Hematopoietic multipotent progenitor cell treated with erythropoietin and hydrocortisone succinate and interleukin-3 and kit ligand, for 17 days (in vitro differentiated cells): Measurements from ENCODE around the gene SPAG16.

ENCODE experiments used
- DNase-seq: peaks from one replicate; pipeline ENCODE4 v3.0.0-alpha.2; 2015; ENCODE audit warnings: low spot score

The SPAG16 gene

DNA sequence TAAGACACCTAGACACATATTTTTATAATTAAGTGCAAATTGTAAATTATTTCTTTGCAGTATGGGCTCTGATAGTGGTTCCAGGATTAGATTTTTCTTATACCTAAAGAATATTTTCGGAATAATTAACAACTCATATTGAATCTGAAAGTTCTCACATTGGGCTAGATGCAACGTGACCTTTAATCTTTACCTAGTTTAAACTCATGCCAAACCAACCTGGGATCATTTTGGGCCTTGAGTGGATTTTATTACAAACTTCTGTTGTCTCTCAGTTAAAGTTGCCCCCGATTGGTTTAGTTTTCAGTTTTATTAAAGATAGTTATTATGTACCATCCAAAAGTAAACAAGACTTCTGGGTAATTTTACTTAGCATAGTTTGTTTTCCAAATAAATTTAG, 896.4 kb downstream of the SPAG16 start:
- no peak for DNase-seq

DNA sequence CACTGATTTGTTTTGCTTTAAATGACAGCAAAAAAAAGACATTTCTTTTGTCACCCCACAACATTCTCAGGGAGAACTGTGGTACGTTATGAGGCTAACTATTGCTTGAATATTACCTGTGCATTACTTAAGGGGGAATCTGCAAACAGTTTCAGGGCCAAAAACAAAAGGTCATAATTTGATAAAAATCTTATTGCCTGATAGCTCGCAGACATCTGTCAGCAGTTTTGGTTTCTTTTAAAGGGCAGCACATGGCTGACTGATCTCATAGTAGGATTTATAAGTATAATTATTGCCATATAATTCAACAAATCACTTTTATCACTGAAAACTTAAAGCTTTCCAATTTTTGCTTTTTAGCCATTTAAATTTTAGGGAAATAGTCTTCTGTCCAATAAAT, 900.2 kb downstream of the SPAG16 start:
- DNase-seq: no peak

DNA sequence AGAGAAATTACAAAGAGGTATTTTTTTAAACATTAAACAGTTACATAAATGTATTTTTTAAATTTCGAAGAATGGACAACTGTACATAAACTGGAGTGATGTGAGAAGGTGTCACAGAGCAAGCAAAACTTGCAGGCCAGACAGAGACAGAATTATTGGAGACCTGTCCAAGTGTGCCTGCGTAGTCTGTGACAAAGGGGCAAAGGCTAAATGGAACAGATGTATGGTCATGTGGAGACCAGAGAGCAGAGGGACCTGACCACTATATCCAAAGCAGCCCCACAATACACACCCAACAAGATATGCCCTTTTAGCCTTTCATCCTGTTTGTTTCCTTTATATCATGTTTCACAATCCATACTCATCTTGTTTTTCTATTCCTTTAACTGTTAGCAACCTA, 901.3 kb downstream of the SPAG16 start:
- DNase-seq: no peak

DNA sequence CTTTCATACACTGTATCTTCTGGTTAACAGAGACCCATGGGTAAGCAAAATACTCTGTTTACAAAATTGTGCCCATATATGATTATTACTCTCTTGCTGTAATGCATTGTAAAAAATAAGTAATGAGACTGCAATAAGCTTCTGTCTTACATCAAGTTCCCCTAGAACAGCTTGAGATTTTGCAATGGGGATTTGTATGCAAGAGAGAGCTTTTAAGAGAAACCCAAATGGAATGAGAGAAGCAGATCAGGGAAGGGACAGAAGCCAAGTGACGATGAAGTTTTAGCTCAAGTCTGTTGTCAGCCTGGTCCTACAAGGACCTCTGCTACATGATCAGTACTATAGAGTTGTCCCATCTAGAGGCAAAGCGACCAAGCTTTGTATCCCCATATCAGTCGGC, 908.4 kb downstream of the SPAG16 start:
- no peak for DNase-seq

DNA sequence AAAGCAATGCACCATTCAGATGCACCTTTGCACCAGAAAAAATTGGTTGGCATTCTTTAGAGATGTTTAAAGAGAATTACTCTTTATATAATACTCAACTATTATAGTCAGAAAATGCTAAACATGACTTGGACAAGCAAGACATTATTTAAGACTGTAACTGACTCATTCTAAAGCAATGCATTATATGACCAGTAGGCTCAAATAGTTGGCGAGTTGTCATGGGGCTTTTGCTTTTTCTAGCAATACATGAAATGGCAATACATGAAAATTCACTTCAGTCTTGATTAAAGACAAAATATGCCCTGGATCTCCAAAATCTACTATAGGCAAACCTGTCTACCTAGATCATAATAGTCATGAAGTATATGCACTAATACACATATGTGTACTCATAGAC, 909.7 kb downstream of the SPAG16 start:
- DNase-seq: no peak

DNA sequence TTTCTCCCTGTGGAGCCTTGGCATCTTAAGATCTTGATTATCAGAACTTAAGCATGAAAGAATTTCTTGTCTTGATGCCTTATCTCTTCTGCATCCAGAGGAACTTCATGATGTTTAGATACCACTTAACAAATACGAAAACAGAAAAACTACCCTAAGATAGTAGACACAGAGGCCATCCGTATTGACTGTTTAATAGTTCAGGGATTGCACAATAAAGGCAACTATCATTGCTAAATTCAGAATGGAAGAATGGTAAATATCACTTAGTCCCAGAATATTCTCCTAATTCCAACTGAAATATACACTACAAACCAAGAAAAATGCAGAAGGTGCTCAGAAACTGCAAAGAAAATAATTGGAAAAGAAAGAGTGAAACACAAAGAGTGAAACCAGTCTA, 912.0 kb downstream of the SPAG16 start:
- no peak for DNase-seq

DNA sequence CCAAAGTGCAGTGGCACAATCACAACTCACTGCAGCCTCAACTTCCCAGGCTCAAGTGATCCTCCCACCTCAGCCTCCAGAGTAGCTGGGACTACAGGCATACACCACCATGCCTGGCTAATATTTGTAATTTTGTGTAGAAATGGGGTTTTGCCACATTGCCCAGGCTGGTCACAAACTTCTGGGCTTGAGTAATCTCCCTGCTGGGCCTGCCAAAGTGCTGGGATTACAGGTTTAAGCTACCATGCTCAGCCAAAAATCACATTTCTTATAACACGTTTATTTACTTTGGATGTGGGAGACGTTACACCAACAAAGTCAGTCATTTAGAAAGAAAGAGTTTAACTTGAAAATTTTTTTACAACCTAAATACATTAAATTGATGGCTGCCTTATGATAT, 917.6 kb downstream of the SPAG16 start:
- no peak for DNase-seq

DNA sequence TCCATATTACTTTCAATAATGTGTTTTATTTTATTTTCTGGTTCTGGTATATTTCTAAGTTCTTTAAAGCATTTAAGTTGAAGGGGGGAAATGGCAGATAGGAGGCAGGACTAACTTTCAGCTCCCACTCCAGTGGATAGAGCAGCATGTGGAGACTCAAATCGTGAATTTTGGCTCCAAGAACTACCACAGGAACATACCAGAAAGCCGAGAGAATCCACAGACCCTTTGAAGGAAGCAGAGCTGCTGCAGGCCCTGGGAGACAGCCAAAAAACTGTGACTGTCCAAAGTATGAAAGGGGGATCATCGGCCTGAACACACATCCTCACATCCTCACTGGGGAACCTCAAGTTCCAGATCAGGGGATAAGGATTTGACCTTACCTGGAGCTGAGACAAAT, 919.0 kb downstream of the SPAG16 start:
- DNase-seq: no peak

DNA sequence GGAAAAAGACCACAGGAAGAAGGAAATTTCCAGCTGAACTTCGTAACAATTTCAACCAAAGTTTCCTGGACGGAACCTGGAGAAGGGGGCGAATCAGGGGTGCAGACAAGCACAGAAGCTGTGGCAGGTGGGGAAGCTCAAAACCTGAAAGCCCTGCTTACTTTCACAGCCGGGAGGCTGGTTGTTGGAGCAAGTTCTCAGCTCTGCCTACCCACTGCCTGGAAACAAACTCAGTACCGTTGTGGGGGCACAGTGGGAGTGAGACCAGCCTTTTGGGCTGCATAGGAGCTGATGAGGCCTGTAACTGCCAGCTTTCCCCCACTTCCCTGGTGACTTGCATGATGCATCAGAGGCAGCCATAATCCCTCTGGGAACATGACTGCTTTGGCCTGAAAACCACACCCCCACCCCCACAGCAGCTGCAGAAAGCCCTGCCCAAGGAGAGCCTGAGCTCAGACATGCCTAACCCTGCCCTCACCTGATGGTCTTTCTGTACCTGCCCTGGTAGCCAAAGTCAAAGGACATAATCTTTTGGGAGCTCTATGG, 919.6 kb downstream of the SPAG16 start:
- no peak for DNase-seq

DNA sequence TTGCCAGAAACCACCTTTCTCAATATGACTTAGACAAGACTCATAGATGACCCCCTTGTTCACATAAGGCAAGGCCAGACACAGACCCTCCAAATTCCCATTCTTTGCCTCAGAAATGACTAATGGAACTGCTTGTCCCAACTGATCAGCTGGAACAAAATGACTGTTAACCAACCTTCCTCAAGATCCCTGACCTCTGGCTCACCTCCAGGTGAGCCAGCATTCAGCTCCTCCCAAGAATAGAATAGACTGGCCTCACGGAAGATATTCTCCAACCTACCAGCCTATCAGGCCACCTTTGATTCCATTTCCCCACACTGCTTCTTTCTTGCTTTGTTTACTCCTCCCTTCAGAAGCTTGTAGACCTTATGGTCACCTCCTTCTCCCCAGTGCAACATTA, 930.8 kb downstream of the SPAG16 start:
- no peak for DNase-seq

DNA sequence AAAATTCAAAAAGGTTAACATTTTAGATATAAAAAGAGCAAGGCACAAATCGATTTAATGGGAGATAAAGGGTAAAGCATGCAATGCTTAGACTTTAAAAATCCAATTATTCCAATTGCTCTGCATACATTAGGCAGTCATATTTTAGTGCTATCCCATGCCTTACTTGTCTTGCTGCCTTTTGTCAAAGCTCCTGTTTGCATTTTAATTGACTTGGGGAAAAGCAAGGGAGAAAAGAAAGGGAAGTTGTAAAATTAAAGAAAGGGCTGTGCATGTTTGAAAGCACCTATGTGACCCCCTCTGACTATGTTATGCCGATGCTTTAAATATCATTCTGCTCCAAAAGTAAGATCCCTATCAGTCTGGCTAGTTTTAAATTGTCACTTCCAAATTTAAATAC, 932.9 kb downstream of the SPAG16 start:
- no peak for DNase-seq

DNA sequence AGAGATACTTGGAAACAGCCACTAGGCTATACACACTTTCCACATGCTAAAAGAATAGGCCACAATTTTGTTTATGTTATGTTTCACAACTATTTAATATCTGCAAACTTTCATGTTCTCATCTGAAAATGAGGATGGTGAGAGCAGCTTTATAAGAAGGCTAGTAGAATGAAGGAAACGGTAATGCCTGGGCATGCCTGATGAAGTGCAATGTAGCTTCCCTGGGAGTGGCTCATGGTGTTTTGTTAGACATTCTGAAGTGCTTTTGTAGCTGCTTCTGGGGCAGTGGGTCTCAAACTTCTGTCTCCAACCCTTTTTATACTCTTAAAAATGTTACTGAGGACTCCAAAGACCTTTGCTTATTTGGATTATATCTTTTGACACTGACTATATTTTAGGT, 933.3 kb downstream of the SPAG16 start:
- DNase-seq: no peak

DNA sequence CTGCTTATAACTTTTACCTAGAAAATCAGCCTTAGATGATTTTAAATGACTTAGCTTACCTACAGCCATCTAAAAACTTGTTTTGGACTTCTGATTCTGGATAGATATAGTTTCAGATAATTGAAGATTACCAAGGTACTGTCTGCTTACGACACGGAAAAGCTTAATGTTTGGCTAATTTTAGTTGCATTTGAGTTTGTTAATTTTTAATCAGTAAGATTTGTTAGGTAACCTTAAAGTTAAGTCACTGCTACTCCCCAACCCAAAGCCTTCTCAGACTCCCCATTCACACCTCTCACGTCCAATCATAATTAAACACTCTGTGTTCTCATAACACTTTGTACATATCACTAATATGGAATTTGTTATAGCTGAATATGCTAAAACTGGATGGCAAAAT, 936.0 kb downstream of the SPAG16 start:
- no peak for DNase-seq

DNA sequence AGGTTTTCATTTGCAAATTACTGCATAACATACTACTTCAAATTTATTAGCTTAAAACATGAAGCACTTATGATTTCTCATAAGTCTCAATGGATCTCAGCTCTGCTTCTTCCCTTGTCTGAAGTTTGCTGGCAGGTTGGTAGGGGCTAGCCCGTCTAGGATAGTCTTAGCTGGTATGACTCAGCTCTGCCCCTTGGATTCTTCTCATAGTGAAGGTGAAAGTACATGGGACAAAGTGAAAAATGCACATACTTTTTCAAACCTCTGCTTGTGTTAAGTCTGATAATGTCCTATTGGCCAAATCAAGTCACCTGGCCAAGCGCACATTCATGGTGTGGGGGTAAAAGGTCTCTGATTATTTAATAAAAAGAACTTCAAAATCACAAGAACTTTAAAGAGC, 941.8 kb downstream of the SPAG16 start:
- DNase-seq: no peak

DNA sequence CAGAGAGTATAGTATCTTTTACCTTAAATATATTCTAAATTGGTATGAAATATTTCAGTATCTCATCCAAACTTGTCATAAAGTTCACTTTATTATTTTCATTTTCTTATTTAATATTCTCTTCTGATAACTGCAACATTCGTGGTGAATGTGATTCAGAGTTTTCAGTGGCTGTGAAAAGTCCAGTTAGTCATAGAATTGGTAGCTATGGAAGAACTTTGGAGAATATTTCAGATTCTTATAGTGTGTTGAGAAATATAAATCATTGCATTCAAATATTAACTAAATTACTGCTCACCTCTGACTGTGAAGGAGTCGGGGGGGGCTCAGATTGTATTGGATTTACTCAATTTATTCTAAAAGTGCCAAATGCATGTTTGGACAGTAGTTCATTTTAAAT, 948.0 kb downstream of the SPAG16 start:
- DNase-seq: no peak

DNA sequence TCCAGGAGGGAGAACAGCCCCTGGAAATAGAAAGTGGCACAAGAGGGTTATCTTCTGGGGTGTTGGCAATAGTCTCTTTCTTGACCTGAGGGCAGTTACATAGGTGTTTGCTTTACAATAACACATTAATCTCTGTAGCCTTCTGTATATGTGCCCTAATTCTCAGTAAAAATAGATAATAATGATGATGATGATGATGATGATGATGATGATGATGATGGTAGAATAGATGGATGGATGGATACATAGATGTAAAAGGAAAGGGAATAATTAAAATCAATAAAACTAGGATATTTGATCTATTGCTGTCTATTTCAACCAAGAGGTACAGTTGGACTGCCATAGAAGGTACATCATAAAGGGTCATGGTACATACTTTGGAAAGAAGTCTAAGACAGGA, 948.9 kb downstream of the SPAG16 start:
- no peak for DNase-seq

DNA sequence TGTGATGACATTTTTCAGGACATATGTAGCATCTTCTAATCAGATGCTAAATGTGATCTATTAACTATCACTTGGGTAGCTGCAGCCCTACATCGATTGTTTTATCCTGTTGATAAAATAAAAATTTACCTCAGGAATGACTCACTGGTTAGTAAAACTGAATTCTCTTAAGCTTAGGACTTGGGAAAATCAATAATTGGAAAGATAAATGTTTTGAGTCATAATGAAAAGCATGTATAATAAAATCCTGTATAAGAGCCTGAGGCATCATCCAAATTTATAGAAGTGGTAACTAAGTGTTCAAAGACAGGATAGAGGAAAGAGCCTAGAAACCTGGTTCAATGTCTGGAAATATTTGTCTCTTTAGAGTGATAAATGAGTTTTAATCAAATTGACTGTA, 958.5 kb downstream of the SPAG16 start:
- DNase-seq: no peak

DNA sequence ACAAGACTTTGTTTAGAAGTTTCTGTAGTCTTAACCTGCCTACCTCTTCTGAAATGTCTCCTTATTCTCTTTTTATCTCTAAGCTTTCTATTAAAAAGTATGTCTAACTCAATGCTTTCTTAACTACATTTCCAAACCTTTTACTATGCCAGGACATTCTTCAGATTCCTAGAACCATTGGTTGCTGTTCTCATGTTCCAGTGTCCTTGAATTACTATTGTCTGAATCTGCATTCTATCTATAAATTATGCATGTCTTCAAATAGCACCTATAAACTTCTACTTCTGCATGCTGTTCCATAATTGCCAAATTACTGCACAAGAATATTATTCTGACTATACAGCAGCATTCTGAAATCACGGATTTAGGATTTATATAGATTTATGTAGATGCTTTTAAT, 960.6 kb downstream of the SPAG16 start:
- no peak for DNase-seq

DNA sequence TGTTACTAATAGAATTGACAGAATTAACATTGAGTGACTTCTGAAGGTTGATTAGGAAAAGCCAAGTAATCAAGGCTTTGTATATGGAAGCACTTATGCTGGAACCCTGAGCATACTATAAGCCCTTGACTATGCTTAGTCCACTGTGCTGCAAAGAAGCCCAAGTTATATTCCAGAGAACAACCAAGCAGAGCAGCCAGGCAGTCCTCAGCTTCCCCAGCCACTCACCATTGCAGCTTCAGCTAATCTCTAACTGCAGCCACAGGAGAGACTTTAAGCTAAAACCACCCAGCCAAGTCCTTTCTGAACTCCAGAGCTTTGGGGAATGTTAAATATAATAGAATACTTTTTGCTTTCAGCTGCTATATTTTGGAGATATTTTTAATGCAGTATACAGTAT, 962.2 kb downstream of the SPAG16 start:
- no peak for DNase-seq

DNA sequence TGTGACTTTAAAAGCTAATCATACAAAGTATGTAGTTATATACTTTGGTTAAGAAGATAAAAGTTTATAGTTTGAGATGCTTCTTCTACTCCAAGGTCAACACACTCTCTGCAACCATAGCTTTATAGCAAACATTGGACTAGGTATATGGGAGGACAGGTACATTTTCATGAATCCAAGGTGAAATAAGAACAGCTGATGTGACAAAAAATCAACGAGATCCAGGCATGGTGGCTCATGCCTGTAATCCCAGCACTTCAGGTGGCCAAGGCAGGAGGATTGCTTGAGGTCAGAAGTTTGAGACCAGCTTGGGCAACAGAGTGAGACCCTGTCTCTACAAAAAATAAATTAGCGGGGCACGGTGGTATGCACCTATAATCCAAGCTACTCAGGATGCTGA, 963.3 kb downstream of the SPAG16 start:
- no peak for DNase-seq

DNA sequence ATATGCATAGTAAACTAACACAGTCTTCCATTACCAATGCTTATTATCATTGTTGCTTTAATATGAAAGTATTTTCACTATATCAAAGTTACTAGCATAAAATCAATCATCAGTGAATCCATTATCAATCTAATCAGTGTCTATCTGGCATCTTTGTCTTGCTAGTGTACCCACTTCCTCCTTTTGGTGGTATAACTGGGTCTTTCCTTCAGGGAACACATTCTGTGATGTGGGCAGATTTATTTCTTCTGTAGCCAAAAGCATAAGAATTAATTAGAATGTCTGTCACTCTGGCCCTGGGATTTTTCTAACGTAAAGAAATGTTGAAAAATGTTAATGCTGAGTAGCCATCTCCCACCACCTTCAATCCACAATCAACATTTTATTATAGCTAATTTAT, 970.8 kb downstream of the SPAG16 start:
- no peak for DNase-seq

DNA sequence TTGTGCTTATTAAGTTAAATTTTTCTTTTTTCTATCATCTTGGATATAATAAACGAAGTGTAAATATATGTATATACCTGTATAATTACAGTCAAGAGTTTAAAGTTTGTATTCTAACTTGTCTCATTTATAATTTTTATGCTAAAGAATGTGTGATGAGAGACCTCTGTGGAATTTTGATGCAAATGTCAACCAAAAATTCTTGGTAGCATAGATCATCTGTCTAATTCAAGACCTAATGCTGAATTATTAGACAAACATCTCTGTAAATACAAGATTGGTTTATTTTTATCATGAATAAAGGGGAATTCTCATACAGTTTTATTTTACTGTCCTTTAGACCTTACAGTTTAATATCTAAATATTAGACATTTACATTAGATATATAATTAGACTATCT, 977.4 kb downstream of the SPAG16 start:
- no peak for DNase-seq

DNA sequence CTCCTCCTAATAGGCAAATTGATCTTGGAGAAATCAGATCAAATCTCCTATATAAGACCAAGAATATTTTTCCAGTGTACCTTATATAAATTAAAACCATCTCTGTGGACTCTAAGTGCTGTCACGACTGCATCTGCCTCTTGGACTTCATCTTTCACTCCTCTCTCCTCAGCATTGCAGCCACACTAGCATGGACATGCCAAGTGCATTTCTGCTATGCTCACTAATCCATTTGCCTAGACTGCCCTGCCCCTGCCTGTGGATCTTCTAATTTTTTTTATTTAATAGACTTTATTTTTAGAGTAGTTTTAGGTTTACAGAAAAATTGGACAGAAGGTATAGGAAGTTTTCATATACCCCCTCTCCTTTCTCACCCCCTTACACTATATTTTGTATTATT, 979.9 kb downstream of the SPAG16 start:
- no peak for DNase-seq

DNA sequence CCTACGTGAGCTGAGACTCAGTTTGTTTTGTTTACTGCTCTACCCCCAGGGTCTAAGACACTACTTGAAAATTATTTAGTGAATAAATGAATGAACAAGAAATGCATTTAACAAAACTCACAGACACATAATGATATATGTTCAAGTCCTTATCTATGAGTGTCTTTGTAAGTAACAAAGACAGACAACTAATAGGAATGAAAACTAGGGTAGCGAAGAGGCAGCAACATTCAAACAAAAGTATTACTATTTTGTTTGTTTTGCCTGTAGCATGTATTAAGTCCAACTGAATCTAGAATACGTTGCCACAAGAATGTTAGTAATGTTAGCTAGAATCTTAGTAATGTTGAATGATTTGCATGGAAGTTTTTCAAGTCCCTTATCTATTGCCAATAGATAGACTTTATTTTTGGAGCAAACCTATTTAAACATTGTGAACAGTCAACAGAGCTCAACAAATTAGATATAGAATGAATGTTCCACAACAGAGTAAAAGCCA, 981.8 kb downstream of the SPAG16 start:
- no peak for DNase-seq

DNA sequence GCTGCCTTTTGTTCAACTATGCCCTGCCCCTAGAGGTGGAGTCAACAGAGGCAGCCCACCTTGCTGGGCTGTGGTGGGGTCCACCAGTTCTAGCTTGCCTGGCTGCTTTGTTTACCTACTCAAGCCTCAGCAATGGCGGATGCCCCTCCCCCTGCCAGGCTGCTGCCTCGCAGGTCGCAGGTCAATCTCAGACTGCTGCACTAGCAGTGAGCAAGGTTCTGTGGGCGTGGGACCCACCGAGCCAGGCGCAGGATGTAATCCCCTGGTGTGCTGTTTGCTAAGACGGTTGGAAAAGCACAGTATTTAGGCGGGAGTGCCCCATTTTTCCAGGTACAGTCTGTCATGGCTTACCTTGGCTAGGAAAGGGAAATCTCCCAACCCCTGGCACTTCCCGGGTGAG, 993.6 kb downstream of the SPAG16 start:
- no peak for DNase-seq
